Right cardiac atrium (tissue), 5 donors: ENCODE data around the gene ART5. TPM values are rescaled to one million over a fixed set of nuclear protein-coding genes. Genes with fewer than 3 reads are reported as not detected.
A peak's percentile ranks its signal among the peaks of the same experiment; 100 is the strongest.
"Not testable (repeated sequence)": the region's sequence is repeated elsewhere in the genome, so short reads cannot be mapped to it uniquely, and the experiment has no call there.

Experiments used
- ATAC-seq, 2 donors: fragments of 200-7000 bp; cut with Tn5 transposase; one replicate each; pipeline versions ENCODE4 v1.8.0 to v1.9.1; 2020; ENCODE audit warnings: moderate library complexity in 2 of 2, mild to moderate bottlenecking in 1 of 2
- DNase-seq, 3 donors: peaks; one replicate each; pipeline ENCODE4 v3.0.0-alpha.2; 2020
- H3K27ac ChIP-seq: one replicate; pipeline ENCODE4 v1.5.1; 2013; ENCODE audit warnings: mild to moderate bottlenecking, low read length, control low read depth, moderate library complexity
- H3K27me3 ChIP-seq: one replicate; pipeline ENCODE4 v1.6.1; 2013; ENCODE audit not compliant: control insufficient read depth, insufficient read depth
- H3K4me1 ChIP-seq: one replicate; pipeline ENCODE4 v1.6.1; 2013; ENCODE audit warnings: low read length; ENCODE audit not compliant: control insufficient read depth, insufficient read depth
- H3K4me3 ChIP-seq: one replicate; pipeline ENCODE4 v1.5.1; 2013; ENCODE audit warnings: low read length, control low read depth
- H3K9me3 ChIP-seq: one replicate; pipeline ENCODE4 v1.6.1; 2013; ENCODE audit warnings: low read length; ENCODE audit not compliant: control insufficient read depth
- WGBS: extraction: QIAGEN DNeasy Blood & Tissue Kit; methylation state at CpG from one replicate; pipeline ENCODE4 v1.1.7; 2013; 5-methylcytosine and 5-hydroxymethylcytosine counted together
- intact Hi-C, 4 donors: fragments of 100-400 bp; cut with DNase I; formaldehyde crosslinking; loops; one replicate each; pipeline versions ENCODE4 v1.11.0 to v1.14.0; 2022 to 2023
- polyA plus RNA-seq: library from polyadenylated mRNA; stranded (reverse); fragments of 200-250 nt; gene quantifications from one replicate; pipeline ENCODE4 v1.2.3, GENCODE V29; 2013
- total RNA-seq, 4 donors: library from RNA; stranded (reverse); fragmentation: NEBNext Ultra II Directional; extraction: Animal tissue kit (Norgen Biotek cat#: 25700); gene quantifications; one replicate each; pipeline ENCODE4 v1.2.1, GENCODE V29; 2021
- donor health status: healthy with polysubstance abuse.
- donor health status: DM: no; HTN: yes; CAD: no.
- donor health status: DM: no; HTN: no; CAD: no.
- donor health status: DM: no; HTN: yes; CAD: no; lungs with severe emphysema.
- donor health status: DM: yes; HTN: yes; CAD: no.

ART5 gene
- total and polyA plus RNA-seq, 5 donors: 0.47 to 2.5 (median 1.1) TPM

DNA sequence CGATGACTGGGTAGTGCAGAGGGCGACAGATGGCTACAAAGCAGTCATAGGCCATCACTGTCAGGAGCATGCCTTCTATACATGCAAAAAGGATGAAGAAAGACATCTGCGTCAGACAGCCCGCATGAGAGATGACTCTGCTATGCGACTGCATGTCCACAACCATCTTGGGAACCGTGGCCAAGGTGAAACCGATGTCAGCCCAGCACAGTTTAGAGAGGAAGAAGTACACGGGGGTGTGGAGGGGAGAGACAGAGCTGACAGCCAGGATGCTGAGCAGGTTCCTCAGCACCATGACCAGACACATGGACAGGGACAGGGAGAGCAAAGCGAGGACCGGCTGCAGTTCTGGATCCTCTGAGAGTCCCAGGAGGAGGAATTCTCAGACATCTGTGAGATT lies 41.6 kb downstream of the ART5 start:
- 70% methylated on average over 10 of the region's 10 CpGs for WGBS
- H3K9me3 ChIP-seq, intact Hi-C loops, H3K4me1 ChIP-seq, H3K4me3 ChIP-seq, H3K27ac ChIP-seq, ATAC-seq, DNase-seq, H3K27me3 ChIP-seq: not testable (repeated sequence)

DNA sequence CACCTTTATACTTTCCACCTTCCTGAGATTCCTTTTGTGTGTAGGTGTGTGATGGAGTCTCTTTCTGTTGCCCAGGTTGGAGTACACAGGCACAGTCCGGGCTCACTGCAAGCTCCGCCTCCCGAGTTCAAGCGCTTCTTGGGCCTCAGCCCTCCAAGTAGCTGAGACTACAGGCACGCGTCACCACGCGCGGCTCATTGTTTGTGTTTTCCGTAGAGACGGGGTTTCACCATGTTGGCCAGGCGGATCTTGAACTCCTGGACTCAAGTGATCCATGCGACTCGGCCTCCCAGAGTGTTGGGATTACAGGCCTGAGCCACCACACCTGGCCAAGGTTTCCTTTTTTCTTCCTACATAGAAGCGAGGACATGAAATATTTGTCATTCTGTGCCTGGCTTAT lies 44.0 kb downstream of the ART5 start:
- H3K27me3 ChIP-seq, ATAC-seq, H3K27ac ChIP-seq, H3K9me3 ChIP-seq, DNase-seq, H3K4me1 ChIP-seq, intact Hi-C loops, H3K4me3 ChIP-seq: not testable (repeated sequence)
- 90% methylated on average over 15 of the region's 15 CpGs for WGBS

- intact Hi-C loops, H3K9me3 ChIP-seq, H3K4me3 ChIP-seq, ATAC-seq, H3K27me3 ChIP-seq, H3K27ac ChIP-seq, H3K4me1 ChIP-seq: not testable (repeated sequence)
- peak in 1 of 3 donors; percentile 41 for DNase-seq
- WGBS: 96% methylated on average over 24 of the region's 24 CpGs
Measured at GRCh38 chr11:3591326-3591725, 50.5 kb downstream of the ART5 start.

DNA sequence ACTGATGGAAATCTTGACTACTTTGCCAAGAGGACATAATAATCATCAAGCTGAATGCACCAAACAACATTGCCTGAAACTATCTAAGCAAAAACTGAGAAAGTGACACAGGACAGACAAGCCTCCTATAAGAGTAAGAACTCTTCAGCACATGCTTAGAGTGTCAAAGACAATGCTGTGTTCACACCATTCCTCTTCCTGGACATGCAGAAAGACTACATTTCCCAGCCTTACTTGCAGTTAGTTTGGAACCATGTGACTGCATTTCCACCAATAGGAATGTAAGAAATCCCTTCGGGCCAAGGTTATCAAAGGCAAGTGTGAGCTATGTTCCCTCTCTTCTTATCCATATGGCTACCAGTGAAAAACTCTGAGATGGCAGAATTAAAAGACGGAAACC lies 51.6 kb downstream of the ART5 start:
- DNase-seq, H3K9me3 ChIP-seq, H3K4me3 ChIP-seq, H3K27ac ChIP-seq, H3K4me1 ChIP-seq, H3K27me3 ChIP-seq, intact Hi-C loops, ATAC-seq: not testable (repeated sequence)
- 66% methylated on average over 2 of the region's 2 CpGs for WGBS

DNA sequence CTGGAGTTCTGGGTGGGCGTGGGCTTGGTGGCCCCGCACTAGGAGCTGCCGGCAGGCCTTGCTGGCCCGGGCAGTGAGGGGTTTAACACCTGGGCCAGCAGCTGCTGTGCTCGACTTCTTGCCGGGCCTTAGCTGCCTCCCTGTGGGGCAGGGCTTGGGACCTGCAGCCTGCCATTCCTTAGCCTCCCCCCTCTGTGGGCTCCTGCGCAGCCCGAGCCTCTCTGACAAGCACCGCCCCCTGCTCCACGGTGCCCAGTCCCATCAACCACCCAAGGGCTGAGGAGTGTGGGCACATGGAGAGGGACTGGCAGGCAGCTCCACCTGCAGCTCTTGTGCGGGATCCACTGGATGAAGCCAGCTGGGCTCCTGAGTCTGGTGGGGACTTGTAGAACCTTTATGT lies 53.0 kb downstream of the ART5 start:
- H3K4me3 ChIP-seq, H3K4me1 ChIP-seq, DNase-seq, H3K9me3 ChIP-seq, intact Hi-C loops, H3K27ac ChIP-seq, ATAC-seq, H3K27me3 ChIP-seq: not testable (repeated sequence)
- WGBS: 88% methylated on average over 11 of the region's 11 CpGs

Other genes starting within 250 kb of the ART5 start
- gene ART1, start 3.1 kb upstream of the ART5 start, total RNA-seq: not detected
- gene ART1, start 3.1 kb upstream of the ART5 start, polyA plus RNA-seq: not detected
- under 1 TPM; 0.42 to 0.97 (median 0.52) TPM for gene CHRNA10, start 29.4 kb upstream of the ART5 start, total RNA-seq
- 0.38 TPM for gene CHRNA10, start 29.4 kb upstream of the ART5 start, polyA plus RNA-seq
- 10 to 100 TPM; 38.8 to 55.9 (median 43.4) TPM for gene NUP98, start 155.6 kb upstream of the ART5 start, total RNA-seq
- gene NUP98, start 155.6 kb upstream of the ART5 start, polyA plus RNA-seq: 22.9 TPM
- 10 to 100 TPM; 12.4 to 19.5 (median 15.2) TPM for gene PGAP2, start 166.6 kb upstream of the ART5 start, total RNA-seq
- 13.9 TPM for gene PGAP2, start 166.6 kb upstream of the ART5 start, polyA plus RNA-seq
- gene RHOG, start 199.0 kb upstream of the ART5 start, total RNA-seq: 10 to 100 TPM; 18.7 to 26.0 (median 25.6) TPM
- 23.7 TPM for gene RHOG, start 199.0 kb upstream of the ART5 start, polyA plus RNA-seq
- gene STIM1, start 213.7 kb upstream of the ART5 start, total RNA-seq: 10 to 100 TPM; 14.4 to 19.3 (median 16.6) TPM
- gene STIM1, start 213.7 kb upstream of the ART5 start, polyA plus RNA-seq: 10.8 TPM